ENCODE measurements around the gene LRRC63.

Gene LRRC63

DNA sequence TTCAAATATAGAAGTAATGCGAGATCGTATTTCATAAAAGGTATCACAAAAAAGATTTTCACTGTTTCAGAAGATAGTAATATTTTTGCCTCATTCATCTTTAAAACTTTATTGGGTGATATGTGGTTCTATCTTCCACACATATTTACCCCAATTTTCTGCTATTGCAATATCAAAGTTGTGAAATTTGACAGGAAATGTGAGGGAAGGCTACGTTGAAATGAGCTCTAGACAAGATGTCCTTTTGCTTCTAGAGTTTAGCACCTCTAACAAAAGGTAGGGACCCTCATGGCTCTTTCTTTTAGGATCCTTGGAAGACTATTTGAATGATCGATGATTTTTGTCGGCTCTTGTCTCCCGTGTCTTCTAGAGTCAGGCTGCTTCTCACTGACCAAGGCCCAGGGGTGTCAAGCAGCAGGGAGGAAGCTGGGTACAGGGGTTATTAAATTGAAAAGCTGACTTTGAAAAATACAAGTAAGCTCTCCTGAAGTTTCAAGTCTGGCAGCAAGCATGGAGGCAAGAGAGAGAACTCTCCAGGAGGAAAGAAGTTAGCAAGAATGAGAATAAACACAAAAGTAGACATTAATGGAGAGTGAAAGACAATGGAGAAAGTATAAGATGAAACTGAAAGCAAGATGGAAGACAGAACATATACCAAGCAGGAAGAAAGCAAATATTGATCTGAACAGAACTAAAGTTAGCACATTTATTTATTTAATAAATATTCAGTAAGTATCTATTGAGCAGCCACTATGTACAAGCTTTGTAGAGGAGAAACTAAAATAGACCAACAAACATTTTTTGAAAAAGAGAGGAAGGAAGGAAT lies 101.9 kb downstream of the LRRC63 start:
- DNase-seq = no peak

DNA sequence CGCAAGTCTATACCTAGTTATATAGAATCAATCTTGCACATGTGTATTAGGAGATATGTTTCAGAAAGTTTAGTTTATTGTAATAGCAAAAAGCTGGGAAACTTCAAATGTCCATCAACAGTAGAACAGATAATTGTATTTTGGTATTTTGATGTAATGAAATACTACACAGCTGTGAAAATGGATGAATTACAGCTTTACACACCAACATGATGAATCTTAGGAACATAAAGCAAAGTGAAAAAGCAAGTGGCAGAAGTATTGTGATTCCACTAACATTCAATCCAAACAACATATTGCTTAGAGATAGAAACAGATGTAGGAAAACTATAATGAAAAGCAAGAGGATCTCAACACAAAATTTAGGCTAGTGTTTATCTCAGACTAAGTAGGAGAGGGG lies 102.9 kb downstream of the LRRC63 start:
- DNase-seq = no peak

GRCh38 chr13:46315036-46315435 lies 103.3 kb downstream of the LRRC63 start:
- DNase-seq = no peak

DNA sequence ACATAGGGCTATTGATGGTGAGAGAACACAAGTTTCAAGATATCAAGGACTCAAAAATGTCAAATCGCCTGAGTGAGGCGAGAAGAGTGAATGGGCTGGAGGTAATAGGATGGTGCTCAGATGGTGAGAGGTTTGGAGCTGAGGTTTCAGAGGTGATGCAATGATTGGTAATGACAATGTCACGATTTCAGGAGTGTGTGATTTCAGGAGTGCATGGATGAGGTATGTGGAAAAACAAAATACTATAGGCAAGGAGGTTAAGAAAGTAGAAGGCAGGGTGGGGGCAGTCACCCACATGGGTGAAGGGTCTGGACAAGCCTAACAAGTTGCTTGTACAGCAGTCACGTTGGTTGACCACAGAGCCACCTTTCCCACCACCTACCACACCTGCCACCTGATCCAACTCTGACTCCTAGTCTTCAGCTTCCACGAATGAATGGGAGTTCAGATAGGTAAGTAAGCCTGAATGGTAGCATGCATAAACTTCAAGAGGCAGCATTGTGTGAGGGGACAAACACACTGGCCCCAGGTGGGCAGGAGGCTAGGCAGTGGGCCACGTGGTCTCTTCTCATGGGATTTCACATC lies 103.9 kb downstream of the LRRC63 start:
- no peak for DNase-seq

DNA sequence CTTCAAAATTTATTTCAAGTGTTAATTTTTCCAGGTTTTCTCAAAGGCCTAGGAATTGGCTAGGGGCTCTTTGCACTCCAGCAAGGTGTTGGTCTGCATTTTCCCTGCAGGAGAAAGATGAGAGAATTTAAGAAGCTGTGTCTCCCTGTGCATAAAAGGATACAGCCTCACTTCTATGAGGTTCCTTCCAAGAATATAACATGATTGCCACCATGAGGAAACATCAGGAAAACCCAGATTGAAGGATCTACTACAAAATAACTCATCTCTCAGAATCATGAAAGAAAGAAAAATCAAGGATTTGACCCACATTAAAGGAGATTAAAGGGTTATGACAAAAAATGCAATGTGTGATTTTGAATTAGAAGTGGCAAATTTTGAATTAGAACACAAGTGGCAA lies 105.4 kb downstream of the LRRC63 start:
- no peak for DNase-seq

GRCh38 chr13:46318986-46319385 lies 107.3 kb downstream of the LRRC63 start:
- no peak for DNase-seq

GRCh38 chr13:46320406-46320805 lies 108.7 kb downstream of the LRRC63 start:
- DNase-seq = peak in 1 of 5 experiments; percentile 58

DNA sequence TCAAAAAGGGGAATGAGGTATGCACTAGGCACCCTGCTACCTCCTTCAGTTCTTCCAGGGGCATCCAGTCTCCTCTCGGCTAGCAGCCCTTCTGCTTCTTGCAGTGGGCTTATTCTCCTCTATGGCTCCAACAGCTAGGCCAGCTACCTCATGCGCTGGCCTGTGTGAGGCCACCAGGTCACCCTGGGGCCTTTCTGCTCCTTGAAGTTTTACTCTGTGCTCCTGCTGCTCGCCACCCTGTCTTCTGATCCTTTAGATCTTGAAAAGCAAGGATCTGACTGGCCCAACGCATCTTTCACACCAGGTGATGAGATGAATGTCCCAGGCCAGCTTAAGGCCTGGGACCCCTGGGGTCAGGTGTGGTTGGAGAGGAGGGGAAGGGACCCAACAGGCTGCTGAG lies 109.1 kb downstream of the LRRC63 start:
- DNase-seq = no peak

DNA sequence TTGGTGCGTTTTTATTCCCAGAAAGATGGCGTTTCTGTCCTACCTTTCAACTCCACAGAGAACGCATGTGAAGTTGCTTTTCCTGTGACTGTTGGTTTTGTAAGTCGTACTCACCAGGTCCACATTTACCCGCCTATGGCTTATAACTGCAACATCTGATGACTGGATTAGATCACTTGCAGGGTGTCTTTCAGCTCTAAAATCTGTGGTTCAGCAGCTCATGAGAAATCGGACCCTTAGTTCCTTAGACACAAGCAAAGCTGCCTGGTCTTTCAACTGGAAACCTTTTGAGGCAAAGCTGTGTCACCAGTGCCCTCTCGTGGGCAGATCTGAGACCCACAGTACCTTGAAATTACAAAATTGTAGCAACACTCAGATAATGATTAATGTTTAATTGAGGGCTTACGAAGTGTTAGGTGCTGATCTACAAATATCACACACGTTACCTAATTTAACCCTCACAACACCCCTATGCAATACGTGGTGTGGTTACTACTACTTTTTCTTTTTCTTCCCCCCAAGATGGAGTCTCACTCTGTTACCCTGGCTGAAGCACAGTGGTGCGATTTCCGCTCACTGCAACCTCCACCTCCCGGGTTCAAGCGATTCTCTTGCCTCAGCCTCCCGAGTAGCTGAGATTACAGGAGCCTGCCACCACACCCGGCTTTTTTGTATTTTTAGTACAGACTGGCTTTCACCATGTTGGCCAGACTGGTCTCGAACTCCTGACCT lies 109.9 kb downstream of the LRRC63 start:
- DNase-seq = peak in 4 of 5 experiments; percentile 35 to 80 (median 48)

DNA sequence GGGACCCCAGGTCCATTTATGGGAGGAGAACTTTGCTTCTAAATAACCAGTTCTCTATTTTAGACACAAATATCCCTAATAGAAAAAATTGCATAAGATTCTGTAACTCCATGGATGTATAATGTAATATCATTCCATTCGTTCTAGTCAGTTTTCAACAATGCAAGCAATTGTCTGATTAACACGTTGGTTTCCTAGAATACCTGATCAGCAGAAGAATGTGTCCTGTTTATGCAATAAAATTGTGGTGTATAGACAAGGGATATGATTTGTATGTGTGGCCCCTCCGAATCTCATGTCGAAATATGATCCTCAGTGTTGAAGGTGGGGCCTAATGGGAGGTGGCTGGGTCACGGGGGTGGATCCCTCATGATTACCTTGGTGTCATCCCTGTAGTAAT lies 113.2 kb downstream of the LRRC63 start:
- no peak for DNase-seq

Data from T-helper 2 cell (primary cell).